Smooth muscle cell (in vitro differentiated cells): ENCODE results near the gene MEOX1. TPM values are rescaled to one million over a fixed set of nuclear protein-coding genes. Genes with fewer than 3 reads are reported as not detected.

Experiments
- DNase-seq: peaks from one replicate; lab custom pipeline; 2025; ENCODE audit not compliant: unreplicated experiment; lab: John Stamatoyannopoulos, UW
- H2AFZ ChIP-seq: fragments of 200-600 bp; sonication (generic); 2 replicates; pipeline ENCODE4 v1.6.0; 2016; ENCODE audit warnings: antibody characterized with exemption, low read depth, mild to moderate bottlenecking
- H3F3A ChIP-seq: fragments of 200-600 bp; sonication (generic); 2 replicates; pipeline ENCODE4 v1.6.0; 2017; ENCODE audit warnings: antibody characterized with exemption, low read depth
- H3K27ac ChIP-seq: fragments of 200-600 bp; sonication (generic); 2 replicates; pipeline ENCODE4 v1.5.1; 2016; ENCODE audit warnings: low read depth, mild to moderate bottlenecking
- H3K27me3 ChIP-seq: fragments of 200-600 bp; sonication (generic); 2 replicates; pipeline ENCODE4 v1.6.1; 2016; ENCODE audit warnings: low read depth, mild to moderate bottlenecking
- H3K36me3 ChIP-seq: fragments of 200-600 bp; sonication (generic); 2 replicates; pipeline ENCODE4 v1.5.1; 2016; ENCODE audit warnings: low read depth
- H3K4me1 ChIP-seq: fragments of 200-600 bp; sonication (generic); 2 replicates; pipeline ENCODE4 v1.5.1; 2016; ENCODE audit warnings: low read depth
- H3K4me2 ChIP-seq: fragments of 200-600 bp; sonication (generic); 2 replicates; pipeline ENCODE4 v1.6.0; 2016; ENCODE audit warnings: mild to moderate bottlenecking
- H3K4me3 ChIP-seq: fragments of 200-600 bp; sonication (generic); 2 replicates; pipeline ENCODE4 v1.5.1; 2016; ENCODE audit warnings: mild to moderate bottlenecking
- H3K79me2 ChIP-seq: fragments of 200-600 bp; sonication (generic); 2 replicates; pipeline ENCODE4 v1.6.0; 2016; ENCODE audit warnings: low read depth, mild to moderate bottlenecking
- H3K9ac ChIP-seq: fragments of 200-600 bp; sonication (generic); 2 replicates; pipeline ENCODE4 v1.6.0; 2016; ENCODE audit warnings: low read depth
- H3K9me3 ChIP-seq: fragments of 200-600 bp; sonication (generic); replicated peaks from 2 replicates; pipeline ENCODE4 v1.5.1; 2016; ENCODE audit warnings: low read depth
- H4K20me1 ChIP-seq: fragments of 200-600 bp; sonication (generic); 2 replicates; pipeline ENCODE4 v1.6.0; 2016; ENCODE audit warnings: low read depth
- WGBS: methylation state at CpG from one replicate; pipeline ENCODE4 v1.1.7; 2016; ENCODE audit warnings: low lambda C conversion rate; 5-methylcytosine and 5-hydroxymethylcytosine counted together
- polyA plus RNA-seq: library from polyadenylated mRNA; unstranded; fragments of >200 nt; fragmentation: Nextera tagmentation; extraction: Ambion mirVana; gene quantifications from 2 replicates; pipeline ENCODE4 v1.2.1, GENCODE V29; 2016
- total RNA-seq: library from RNA; depleted of rRNA; stranded (reverse); fragments of >200 nt; gene quantifications from 2 replicates; pipeline ENCODE4 v1.2.3, GENCODE V29; 2014
- TF ChIP-seq, protein P1 (sequence below): fragments of 200-600 bp; sonication (generic); IDR thresholded peaks from 2 replicates; pipeline ENCODE4 v1.5.1; 2017; ENCODE audit warnings: borderline replicate concordance, mild to moderate bottlenecking, antibody characterized with exemption; ENCODE audit not compliant: insufficient read depth, poor library complexity, severe bottlenecking

Gene MEOX1
- total RNA-seq, result 0.31 and 0.58 TPM in 2 replicates
- polyA plus RNA-seq, result 0.79 and 1.7 TPM in 2 replicates

DNA sequence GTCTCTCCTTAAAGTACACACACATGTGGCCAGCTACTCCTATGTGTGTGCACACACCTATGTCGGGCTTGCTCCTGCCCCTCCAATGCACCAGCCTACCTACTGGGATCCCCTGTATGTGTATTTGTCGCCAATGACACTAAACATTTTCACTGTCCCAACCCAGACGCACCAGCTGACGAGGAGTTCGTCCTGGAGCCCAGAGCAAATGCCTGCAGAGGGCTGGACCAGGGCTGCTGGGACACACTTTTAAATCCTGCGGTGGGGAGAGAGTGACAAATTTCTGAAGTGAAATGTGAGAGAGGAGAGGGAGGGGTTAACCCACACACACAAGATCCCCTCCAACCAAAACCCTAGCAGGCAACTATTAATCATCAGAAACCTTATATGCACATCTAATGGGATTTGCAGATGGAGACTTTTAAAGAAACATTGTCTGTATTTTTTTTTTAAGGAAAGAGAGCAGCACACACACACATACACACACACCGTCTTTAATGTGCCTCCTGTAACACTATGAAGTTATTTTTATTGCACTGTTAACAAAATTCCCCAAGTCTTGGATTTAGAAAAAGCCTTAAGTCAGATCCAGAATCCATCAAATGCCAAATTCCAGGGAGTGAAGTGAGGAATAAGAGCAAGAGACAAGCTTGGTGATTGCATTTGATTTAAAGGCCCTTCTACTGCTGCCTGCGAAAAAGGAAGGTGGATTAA lies at the start of gene MEOX1:
TSS of gene MEOX1 (minus strand) at position 224 of the 714 bp plus-strand sequence. CDS start 388 bp downstream, outside the sequence.
- Histone ChIP-seq H3F3A (peaks cover 14% of the 10 kb centered on the region), H3K27ac (no peak within 1 kb of the TSS), H3K27me3 (no peaks in the 10 kb centered on the region), H3K9ac (no peak within 1 kb of the TSS), H4K20me1 (no peaks in the 10 kb centered on the region), H3K4me3 (no peak within 1 kb of the TSS), H3K79me2 (no peaks in the 10 kb centered on the region), H3K36me3 (no peaks in the 10 kb centered on the region), H3K4me1 (peaks cover 35% of the 10 kb centered on the region), H3K9me3 (no peaks in the 10 kb centered on the region), H3K4me2 (peak within 1 kb of the TSS; percentile 41), H2AFZ (peak within 1 kb of the TSS; percentile 35)
- TF ChIP-seq, protein P1, sequence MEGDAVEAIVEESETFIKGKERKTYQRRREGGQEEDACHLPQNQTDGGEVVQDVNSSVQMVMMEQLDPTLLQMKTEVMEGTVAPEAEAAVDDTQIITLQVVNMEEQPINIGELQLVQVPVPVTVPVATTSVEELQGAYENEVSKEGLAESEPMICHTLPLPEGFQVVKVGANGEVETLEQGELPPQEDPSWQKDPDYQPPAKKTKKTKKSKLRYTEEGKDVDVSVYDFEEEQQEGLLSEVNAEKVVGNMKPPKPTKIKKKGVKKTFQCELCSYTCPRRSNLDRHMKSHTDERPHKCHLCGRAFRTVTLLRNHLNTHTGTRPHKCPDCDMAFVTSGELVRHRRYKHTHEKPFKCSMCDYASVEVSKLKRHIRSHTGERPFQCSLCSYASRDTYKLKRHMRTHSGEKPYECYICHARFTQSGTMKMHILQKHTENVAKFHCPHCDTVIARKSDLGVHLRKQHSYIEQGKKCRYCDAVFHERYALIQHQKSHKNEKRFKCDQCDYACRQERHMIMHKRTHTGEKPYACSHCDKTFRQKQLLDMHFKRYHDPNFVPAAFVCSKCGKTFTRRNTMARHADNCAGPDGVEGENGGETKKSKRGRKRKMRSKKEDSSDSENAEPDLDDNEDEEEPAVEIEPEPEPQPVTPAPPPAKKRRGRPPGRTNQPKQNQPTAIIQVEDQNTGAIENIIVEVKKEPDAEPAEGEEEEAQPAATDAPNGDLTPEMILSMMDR, result no peak
- 23% methylated on average over 8 of the region's 8 CpGs for WGBS
- no peak for DNase-seq

DNA sequence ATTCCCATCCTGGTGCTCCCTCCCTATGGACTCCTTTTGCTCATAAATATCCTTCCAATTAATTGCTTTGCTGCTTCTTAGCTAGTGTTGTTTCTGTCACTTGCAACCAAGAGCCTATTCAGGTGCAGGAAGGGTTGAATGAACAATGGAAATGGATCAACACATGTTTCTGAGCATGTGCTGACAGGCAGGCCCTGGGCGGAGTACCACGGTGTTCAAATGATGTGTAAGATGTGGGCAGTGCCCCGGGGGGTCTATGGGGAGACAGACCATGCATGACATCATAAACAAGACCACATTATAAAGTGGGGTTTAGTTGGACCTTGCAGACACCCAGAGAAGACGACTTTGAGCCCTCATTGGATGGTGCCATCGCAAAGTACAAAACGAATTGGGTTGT lies 48.4 kb upstream of the MEOX1 start:
- Histone ChIP-seq H3K4me2 (no peak overlapping the region), H2AFZ (no peak overlapping the region), H3K79me2 (no peaks in the 10 kb centered on the region), H3K4me1 (no peaks in the 10 kb centered on the region), H3K9ac (no peak overlapping the region), H3K36me3 (no peaks in the 10 kb centered on the region), H3K9me3 (no peaks in the 10 kb centered on the region), H3K27me3 (no peaks in the 10 kb centered on the region), H3F3A (peaks cover 4% of the 10 kb centered on the region), H3K27ac (no peak overlapping the region), H4K20me1 (no peaks in the 10 kb centered on the region), H3K4me3 (no peak overlapping the region)
- TF ChIP-seq, protein P1, result no peak
- no peak for DNase-seq
- 93% methylated on average over 6 of the region's 6 CpGs for WGBS

DNA sequence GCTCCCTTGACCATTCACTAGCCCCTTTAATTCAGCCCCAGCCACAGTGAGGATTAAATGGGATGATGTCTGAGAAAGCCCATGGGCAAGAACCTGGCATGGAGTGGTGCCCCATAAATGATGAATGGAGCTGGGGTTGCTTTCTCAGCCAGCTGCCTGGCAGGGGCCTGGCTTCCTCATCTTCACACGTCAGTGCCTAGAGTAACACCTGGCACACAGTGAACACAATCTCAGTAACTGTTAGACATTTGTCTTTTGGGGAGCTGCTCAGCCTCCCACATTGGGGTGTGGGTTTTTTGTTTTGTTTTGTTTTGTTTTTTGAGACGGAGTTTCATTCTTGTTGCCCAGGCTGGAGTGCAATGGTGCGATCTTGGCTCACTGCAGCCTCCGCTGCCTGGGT lies 47.5 kb upstream of the MEOX1 start:
- no peaks in the 10 kb centered on the region for H4K20me1 ChIP-seq
- no peak overlapping the region for H3K4me3 ChIP-seq
- no peak overlapping the region for H3K27ac ChIP-seq
- no peaks in the 10 kb centered on the region for H3K4me1 ChIP-seq
- H3F3A ChIP-seq, result peaks cover 4% of the 10 kb centered on the region
- H3K27me3 ChIP-seq, result no peaks in the 10 kb centered on the region
- H3K79me2 ChIP-seq, result no peaks in the 10 kb centered on the region
- no peaks in the 10 kb centered on the region for H3K36me3 ChIP-seq
- TF ChIP-seq, protein P1, result no peak
- no peak for DNase-seq
- H3K4me2 ChIP-seq, result no peak overlapping the region
- WGBS, result 100% methylated on average over 4 of the region's 4 CpGs
- H2AFZ ChIP-seq, result no peak overlapping the region
- H3K9ac ChIP-seq, result no peak overlapping the region
- no peaks in the 10 kb centered on the region for H3K9me3 ChIP-seq

DNA sequence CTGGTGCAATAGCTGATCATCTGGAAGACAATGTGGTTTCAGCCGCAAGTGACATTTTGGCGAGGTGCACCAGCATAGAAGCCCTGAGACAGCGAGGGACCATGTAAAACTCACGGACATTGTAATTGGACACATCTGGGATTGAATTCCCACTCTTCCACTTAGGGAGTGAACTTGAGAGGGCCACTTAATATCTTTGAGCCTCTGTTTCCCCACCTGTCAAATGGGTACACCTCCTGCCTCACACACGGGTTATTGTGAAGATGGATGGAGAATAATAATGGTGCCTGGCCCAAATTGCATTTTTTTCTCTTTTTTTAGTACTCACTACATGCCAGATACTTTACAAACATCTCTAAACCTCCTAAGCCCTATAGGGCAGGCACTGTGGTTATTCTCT lies 45.5 kb upstream of the MEOX1 start:
- Histone ChIP-seq H3K36me3 (no peaks in the 10 kb centered on the region), H3K9ac (no peak overlapping the region), H4K20me1 (no peaks in the 10 kb centered on the region), H2AFZ (no peak overlapping the region), H3F3A (no peaks in the 10 kb centered on the region), H3K4me3 (no peak overlapping the region), H3K27ac (no peak overlapping the region), H3K79me2 (no peaks in the 10 kb centered on the region), H3K4me1 (no peaks in the 10 kb centered on the region), H3K27me3 (no peaks in the 10 kb centered on the region), H3K9me3 (no peaks in the 10 kb centered on the region), H3K4me2 (no peak overlapping the region)
- no peak for DNase-seq
- TF ChIP-seq, protein P1, result no peak
- WGBS, result 91% methylated on average over 5 of the region's 5 CpGs
